MM.1S (cell line): ENCODE data around the gene RBM47.

Source experiments
- EZH2 ChIP-seq: fragments of 300-600 bp; sonication (generic); optimal IDR thresholded peaks from 2 replicates; pipeline ENCODE3; 2017; ENCODE audit warnings: low read depth, mild to moderate bottlenecking, antibody characterized with exemption, low read length, mixed read lengths
- TF ChIP-seq, protein P1 (sequence below): fragments of 300-600 bp; sonication (generic); IDR thresholded peaks from 2 replicates; pipeline ENCODE4 v1.5.1; 2016; ENCODE audit warnings: antibody characterized with exemption, low read length, mixed read lengths

DNA sequence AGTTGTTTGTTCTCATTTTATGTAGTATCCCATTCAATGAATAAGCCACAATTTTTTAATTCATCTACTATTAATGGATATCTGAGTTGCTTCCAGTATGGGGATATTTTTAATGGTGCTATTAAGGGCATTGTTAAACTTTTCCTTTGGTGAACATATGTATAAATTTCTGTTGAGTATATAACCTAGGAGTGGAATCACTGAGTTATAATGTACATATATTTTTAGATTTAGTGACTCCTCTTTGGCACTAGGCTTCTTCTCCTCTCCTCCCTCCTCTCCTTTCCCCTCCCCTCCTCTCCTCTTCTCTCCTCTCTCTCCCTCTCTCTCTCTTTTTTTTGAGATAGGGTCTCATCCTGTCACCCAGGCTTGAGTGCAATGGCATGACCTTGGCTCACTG, 26.4 kb downstream of the RBM47 start:
- no peak for TF ChIP-seq EZH2
- TF ChIP-seq, protein P1, sequence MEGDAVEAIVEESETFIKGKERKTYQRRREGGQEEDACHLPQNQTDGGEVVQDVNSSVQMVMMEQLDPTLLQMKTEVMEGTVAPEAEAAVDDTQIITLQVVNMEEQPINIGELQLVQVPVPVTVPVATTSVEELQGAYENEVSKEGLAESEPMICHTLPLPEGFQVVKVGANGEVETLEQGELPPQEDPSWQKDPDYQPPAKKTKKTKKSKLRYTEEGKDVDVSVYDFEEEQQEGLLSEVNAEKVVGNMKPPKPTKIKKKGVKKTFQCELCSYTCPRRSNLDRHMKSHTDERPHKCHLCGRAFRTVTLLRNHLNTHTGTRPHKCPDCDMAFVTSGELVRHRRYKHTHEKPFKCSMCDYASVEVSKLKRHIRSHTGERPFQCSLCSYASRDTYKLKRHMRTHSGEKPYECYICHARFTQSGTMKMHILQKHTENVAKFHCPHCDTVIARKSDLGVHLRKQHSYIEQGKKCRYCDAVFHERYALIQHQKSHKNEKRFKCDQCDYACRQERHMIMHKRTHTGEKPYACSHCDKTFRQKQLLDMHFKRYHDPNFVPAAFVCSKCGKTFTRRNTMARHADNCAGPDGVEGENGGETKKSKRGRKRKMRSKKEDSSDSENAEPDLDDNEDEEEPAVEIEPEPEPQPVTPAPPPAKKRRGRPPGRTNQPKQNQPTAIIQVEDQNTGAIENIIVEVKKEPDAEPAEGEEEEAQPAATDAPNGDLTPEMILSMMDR: no peak
